ENCODE results near the gene JAG2.

Gene JAG2

DNA sequence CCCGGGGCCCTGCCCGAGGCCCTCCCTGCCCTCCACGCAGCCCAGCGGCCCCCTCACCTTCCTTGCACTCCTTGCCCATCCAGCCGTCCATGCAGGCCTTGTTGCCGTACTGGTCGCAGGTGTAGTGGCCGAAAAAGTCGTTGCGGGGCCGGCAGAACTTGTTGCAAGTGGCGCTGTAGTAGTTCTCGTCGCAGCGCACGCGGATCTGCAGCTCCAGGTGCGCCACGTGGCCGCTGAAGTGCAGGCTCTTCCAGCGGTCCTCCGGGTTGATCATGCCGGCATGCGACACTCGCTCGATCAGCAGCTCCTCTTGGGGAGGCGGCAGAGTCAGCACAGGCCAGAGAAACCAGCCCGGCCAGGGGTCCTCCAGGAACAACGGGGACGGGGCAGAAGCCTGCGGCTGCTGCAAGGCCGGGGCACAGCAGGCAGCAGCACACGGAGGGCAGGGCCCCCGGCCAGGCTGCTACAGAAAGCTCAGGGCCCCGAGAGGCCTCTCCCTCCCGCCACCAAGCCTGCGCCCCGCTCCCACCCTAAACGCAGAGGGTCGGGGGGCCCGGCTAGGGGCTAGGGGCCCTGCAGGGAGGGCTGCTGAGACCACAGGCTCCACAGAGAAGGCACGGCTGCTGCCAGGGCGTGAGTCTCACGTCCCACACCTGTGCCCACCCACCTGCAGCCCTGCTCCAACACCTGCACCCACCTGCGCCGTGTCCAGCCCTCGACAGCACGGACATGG is 12.7 kb downstream of the JAG2 start:
- no peaks in the 10 kb centered on the region for H3K27me3 Mint-ChIP-seq
- no peak overlapping the region for H3K27ac Mint-ChIP-seq
- H3K4me3 Mint-ChIP-seq: no peak overlapping the region
- no peaks in the 10 kb centered on the region for H3K4me1 Mint-ChIP-seq
- H3K36me3 Mint-ChIP-seq (ENCODE audit: low read depth): no peaks in the 10 kb centered on the region
- no peak for DNase-seq
- ATAC-seq: no peak
- no peaks in the 10 kb centered on the region for H3K9me3 Mint-ChIP-seq

DNA sequence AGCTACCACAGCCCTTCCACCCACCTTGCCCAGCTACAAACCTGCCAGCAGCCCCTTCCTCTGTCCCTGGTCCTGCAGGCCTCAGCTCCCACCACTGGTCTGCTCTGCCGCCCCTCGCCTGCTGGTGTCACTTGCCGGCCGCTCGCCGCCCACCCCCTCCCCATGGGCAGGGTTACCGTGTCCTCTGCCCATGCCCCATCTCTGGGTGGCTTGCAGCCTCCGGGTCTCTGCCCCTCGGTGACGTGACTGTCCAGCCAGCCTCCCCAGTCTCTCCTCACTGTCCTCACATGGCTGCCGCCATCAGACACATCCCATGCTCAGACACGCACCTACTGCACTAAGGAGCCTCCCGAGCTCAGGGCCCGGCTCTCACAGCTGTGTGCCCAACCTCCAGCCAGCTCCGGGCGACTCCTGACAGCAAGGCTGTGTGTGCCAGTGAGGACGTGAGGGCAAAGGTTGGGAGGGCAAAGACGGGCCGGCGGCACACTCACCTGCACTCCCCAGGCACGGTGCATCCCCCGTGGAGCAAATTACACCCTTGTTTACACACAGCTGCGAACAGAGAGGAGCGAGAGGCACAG is 13.4 kb downstream of the JAG2 start:
- Mint-ChIP-seq H3K4me1 (no peaks in the 10 kb centered on the region), H3K27me3 (no peaks in the 10 kb centered on the region)

DNA sequence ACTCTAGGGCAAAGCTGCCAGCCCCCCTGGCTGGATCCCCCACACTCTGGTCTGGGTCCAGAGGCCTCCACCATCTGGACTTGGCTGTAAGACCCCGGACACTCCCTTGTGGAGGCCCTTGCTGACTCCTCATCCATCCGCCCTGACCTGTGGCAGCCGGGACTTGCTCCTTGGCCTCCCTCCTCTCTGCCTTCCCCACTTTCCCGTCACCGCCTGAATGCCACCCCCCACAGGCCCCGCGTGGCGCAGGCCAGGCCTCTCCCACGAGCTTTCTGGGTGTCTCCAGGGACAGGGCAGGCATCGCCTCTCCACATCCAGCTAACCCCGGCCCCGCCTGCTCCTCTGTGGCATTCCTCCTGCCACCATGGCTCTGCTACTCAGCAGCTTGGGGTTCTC is 14.1 kb downstream of the JAG2 start:
- Mint-ChIP-seq H3K27me3 (no peaks in the 10 kb centered on the region), H3K27ac (no peak overlapping the region), H3K36me3 (ENCODE audit: low read depth) (no peaks in the 10 kb centered on the region), H3K9me3 (no peaks in the 10 kb centered on the region), H3K4me3 (no peak overlapping the region), H3K4me1 (no peaks in the 10 kb centered on the region)
- ATAC-seq (no peak), DNase-seq (no peak)

More for the DNA sequence above, 13.4 kb downstream of the JAG2 start:
- H3K36me3 Mint-ChIP-seq (ENCODE audit: low read depth): no peaks in the 10 kb centered on the region
- ATAC-seq (no peak), DNase-seq (no peak)
- no peak overlapping the region for H3K27ac Mint-ChIP-seq
- no peak overlapping the region for H3K4me3 Mint-ChIP-seq
- H3K9me3 Mint-ChIP-seq: no peaks in the 10 kb centered on the region

DNA sequence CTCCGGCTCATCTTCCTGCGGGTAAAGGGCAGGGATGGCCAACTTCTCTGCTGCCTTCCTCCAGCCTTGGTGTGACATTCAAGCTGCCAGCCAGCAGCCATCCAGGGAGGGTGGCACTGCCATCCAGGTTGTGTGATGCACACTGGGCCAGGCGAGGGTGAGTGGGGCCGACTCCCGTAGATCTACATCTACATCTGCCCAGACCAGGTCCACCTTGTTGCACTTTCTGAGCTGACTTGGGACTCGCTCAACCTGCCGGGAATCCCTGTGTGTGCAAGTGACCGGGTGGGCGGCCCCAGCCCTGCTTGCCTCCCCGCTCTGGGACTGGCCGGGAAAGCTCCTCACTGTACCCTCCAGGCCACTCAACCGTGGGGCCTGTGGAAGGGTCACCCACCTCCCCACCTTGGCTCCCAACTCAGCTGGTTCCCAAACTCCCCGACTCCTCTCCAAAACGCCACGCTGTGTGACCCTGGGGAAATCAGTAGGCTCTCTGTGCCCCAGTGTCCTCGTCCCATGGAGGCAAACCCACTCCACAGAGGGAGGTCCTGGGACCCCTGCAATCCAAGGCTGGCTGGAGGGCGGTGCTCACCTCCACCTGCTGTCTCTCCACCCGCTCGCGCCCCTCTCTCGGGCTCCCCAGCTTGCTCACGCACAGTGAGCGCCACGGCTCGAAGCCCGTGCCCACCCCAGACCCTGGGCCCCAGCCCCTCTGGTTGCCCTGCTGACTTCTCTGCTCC is 14.7 kb downstream of the JAG2 start:
- ATAC-seq (no peak), DNase-seq (no peak)
- no peaks in the 10 kb centered on the region for H3K4me1 Mint-ChIP-seq
- no peaks in the 10 kb centered on the region for H3K27me3 Mint-ChIP-seq
- H3K4me3 Mint-ChIP-seq: no peak overlapping the region
- no peak overlapping the region for H3K27ac Mint-ChIP-seq
- H3K36me3 Mint-ChIP-seq (ENCODE audit: low read depth): no peaks in the 10 kb centered on the region
- H3K9me3 Mint-ChIP-seq: no peaks in the 10 kb centered on the region

DNA sequence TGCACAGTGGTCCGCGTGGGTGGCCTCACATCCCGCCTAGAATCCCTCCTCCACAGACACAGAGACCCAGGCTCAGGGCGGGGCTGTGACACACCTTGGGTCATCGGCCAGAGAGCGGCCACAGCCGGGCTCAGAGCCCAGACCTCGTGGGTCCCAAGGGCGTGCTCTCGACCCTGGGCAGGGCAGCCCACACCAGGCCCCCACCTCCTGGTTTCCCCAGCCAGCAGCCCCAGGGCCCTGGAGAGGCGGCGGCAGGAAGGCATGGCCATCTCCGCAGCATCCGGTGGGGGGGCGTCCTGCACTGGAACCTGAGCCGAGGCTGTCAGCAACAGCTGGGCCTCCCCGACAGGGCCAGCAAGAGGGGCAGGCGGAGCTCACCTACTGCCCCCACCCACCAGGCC is 15.2 kb downstream of the JAG2 start:
- Mint-ChIP-seq H3K27me3 (no peaks in the 10 kb centered on the region), H3K4me1 (no peaks in the 10 kb centered on the region), H3K36me3 (ENCODE audit: low read depth) (no peaks in the 10 kb centered on the region), H3K27ac (no peak overlapping the region), H3K9me3 (no peaks in the 10 kb centered on the region), H3K4me3 (no peak overlapping the region)
- DNase-seq (no peak), ATAC-seq (no peak)

DNA sequence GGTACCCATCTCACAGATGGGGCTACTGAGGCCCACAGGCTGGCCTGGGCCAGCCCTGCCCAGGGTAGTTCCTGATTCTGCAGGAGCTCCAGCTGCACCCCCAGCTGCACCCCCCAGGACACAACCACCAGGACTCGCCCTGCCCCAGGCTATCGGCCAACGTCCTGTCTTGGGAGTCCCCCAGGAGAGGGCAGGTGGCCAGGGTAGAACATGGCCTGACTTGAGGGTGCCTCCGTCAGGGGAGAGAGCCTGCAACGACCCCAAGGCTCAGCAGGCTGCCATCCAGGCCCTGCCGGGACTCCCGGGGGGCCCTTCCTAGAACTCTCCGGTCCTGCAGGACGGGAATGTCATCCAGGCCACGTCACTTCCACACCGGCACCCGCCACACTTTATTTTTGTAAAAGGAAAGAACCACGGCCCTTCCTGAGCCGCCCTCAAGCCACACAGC is 15.8 kb downstream of the JAG2 start:
- Mint-ChIP-seq H3K27ac (no peak overlapping the region), H3K4me1 (no peaks in the 10 kb centered on the region), H3K36me3 (ENCODE audit: low read depth) (no peaks in the 10 kb centered on the region), H3K27me3 (no peaks in the 10 kb centered on the region), H3K9me3 (no peaks in the 10 kb centered on the region), H3K4me3 (no peak overlapping the region)
- DNase-seq (no peak), ATAC-seq (no peak)

DNA sequence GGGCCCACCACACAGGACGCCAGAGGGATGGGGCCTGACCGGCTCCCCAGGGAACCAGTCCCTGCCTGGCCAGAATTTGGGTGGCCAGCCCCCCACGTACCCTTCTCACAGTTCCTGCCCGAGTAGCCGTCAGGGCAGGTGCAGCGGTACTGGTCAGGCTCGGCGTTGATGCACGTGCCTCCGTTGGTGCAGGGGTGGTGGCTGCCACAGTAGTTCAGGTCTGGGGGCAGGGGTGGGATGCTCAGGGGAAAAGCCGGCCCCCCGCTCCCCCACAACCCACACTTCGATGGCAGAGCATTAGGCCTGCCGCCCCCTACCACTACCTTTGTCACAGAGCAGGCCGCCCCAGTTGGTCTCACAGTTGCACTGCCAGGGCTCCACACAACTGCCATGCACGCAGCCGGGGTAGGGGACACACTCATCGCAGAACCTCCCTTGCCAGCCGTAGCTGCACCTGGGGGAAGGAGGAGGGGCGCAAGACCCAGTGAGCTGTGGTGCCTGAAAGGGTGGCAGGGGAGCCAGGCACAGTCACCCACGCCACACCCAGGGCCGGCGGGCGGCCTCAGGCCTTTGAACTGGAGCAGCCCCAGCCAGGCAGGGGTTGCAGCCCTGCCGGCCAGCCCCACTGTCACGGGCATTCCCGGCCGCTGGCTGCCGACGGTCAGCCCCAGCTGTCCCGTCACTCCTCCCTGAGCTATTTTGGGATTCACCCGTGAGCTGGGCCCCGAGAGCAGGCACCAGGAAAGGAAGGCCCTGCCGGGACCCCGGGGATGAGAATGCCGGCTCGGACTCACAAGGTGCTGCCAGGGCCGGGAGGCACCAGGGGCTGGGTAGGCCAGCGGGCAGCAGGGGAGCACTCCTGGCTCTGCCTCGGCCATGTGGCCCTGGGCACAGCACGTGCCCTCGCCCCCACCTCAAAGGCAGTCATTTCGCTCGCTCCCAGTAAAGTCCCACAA is 16.5 kb downstream of the JAG2 start:
- Mint-ChIP-seq H3K9me3 (no peaks in the 10 kb centered on the region), H3K36me3 (ENCODE audit: low read depth) (no peaks in the 10 kb centered on the region), H3K27me3 (no peaks in the 10 kb centered on the region), H3K4me3 (no peak overlapping the region), H3K4me1 (no peaks in the 10 kb centered on the region), H3K27ac (no peak overlapping the region)
- DNase-seq: no peak
- no peak for ATAC-seq

DNA sequence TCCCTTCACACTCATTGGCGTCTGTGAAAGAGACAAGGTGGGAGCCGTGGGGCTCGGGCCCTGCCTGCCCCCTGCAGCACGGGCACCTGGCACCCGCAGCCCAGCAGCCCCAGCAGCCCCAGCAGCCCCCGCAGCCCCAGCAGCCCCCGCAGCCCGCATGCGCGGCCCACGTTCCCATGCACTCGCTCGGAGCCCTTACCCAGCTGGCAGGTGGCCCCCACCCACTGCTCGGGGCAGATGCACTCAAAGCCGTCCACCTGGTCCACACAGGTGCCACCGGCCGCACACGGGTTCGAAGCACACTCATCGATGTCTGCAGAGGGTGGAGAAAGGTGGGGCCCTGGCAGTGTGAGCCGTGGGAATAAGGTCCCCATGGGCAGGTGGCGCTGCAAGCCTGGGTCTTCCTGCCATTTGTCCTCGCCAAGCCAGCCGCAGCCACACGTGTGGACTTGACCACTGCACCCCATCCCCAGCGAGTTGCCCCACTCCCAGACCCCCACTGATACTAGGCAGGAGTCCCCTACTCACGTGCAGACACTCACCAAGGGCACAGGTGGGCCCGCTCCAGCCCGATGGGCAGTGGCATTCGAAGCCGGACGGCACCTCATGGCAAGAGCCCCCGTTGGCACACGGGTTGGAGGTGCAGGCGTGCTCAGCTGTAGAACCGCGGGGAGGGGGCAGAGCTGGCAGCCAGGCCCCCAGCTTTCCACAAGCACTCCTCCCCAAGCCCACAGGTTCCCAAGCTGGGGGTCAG is 17.3 kb downstream of the JAG2 start:
- DNase-seq (no peak), ATAC-seq (no peak)
- Mint-ChIP-seq H3K4me3 (no peak overlapping the region), H3K9me3 (no peaks in the 10 kb centered on the region), H3K27me3 (no peaks in the 10 kb centered on the region), H3K4me1 (no peaks in the 10 kb centered on the region), H3K36me3 (ENCODE audit: low read depth) (no peaks in the 10 kb centered on the region), H3K27ac (no peak overlapping the region)

DNA sequence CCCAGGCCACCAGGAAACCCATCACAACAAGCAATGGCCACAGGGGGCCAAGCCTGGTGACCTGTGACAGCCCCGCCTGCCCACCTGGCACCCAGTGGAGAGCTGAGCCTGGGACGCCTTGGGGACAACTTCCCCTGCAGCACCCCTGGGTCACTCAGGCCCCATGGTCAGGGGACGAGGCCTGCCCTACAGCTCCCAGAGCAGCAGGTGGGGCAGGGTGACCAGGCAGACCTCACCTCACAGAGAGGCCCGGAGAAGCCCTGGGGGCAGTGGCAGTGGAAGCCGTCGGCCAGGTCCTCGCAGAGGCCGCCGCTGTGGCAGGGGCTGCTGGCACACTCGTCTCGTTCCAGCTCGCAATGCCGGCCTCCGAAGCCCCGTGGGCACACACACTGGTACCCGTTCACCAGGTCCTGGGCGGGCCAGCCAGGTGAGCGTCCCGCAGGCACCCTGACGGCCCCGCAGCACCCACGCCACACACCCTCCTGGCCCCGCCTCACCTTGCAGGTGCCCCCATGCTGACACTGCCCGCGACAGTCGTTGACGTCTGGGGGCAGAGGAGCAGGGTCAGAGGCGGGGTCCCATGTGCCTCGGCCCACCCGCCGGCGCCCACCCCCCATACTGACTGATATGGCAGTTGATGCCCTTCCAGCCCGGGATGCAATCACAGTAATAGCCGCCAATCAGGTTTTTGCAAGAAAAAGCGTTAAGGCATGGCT is 18.1 kb downstream of the JAG2 start:
- Mint-ChIP-seq H3K36me3 (ENCODE audit: low read depth) (no peaks in the 10 kb centered on the region), H3K27ac (no peak overlapping the region), H3K27me3 (no peaks in the 10 kb centered on the region), H3K4me1 (no peaks in the 10 kb centered on the region), H3K4me3 (no peak overlapping the region), H3K9me3 (no peaks in the 10 kb centered on the region)
- ATAC-seq (no peak), DNase-seq (no peak)

DNA sequence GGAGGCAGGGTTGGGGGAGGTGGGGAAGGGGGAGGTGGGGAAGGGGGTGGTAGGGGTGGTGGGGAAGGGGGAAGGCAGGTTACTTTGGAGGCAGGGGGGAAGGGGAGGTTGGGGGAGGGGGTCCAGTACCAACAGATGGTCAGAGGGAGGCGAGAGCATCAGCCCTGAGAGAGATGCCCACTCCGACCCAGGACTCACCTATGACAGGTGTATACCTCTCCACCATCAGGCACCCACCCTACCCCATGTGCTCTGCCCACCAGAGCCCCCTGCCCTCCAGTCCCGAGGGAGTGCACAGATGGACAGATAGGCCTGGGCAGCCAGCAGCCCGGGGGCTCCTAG is 18.6 kb downstream of the JAG2 start:
- DNase-seq: no peak
- no peaks in the 10 kb centered on the region for H3K36me3 Mint-ChIP-seq (ENCODE audit: low read depth)
- H3K9me3 Mint-ChIP-seq: no peaks in the 10 kb centered on the region
- H3K4me3 Mint-ChIP-seq: no peak overlapping the region
- no peak overlapping the region for H3K27ac Mint-ChIP-seq
- ATAC-seq: no peak
- no peaks in the 10 kb centered on the region for H3K27me3 Mint-ChIP-seq
- H3K4me1 Mint-ChIP-seq: no peaks in the 10 kb centered on the region

DNA sequence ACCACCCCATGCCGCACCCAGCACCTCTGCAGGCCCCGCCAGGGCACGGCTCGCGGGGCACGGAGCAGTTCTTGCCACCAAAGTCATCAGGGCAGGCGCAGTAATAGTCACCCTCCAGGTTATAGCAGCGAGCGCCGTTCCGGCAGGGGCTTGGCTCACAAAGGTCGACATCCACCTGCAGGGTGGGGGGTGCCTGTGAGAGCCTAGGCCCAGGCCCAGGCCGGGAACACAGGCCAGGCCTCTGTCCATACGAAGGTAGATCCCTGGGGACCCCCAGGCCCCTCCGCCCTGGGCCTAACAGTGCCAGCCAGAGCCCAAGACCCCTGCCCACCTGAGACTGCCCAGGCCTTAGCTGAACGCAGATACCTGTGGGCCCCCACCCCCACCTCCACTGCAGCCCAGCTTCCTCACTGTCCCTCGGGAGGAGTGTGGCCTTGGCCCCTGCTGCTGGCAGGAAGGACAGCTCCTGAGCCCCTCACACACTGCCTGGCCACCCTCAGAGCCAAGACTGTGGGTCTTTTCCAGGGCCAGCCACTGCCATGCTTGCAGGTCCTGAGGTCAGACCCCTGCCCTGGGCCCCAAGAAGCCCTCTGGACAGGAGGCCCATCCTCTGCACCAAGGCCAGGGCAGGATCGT is 19.3 kb downstream of the JAG2 start:
- no peak overlapping the region for H3K27ac Mint-ChIP-seq
- no peak overlapping the region for H3K4me3 Mint-ChIP-seq
- ATAC-seq: no peak

DNA sequence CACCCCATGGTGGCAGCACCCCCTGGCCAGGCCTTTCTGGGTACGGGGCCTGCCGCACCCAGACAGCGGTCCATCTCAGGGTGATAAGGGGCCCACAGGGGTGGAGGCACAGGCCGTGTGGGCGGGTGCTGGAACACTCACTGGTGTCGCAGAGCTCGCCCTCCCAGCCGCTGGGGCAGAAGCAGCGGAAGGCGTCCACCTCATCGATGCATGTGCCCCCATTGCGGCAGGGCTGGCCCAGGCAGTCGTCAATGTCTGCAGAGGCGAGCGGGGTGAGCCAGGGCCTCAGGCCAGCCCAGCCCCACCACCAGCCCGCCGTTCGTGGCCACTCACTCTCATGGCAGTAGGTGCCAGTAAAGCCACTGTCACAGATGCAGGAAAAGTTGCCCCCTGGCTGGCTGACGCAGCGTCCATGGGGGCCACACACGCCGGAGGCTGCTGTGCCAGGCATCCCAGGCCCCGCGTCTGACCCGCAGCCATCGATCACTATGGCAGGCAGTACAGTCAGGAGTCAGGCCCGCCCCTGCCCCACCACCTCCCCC is 19.9 kb downstream of the JAG2 start:
- Mint-ChIP-seq H3K36me3 (ENCODE audit: low read depth) (no peaks in the 10 kb centered on the region), H3K27ac (no peak overlapping the region), H3K4me1 (no peaks in the 10 kb centered on the region), H3K27me3 (no peaks in the 10 kb centered on the region), H3K4me3 (no peak overlapping the region), H3K9me3 (no peaks in the 10 kb centered on the region)
- ATAC-seq (no peak), DNase-seq (no peak)

More for the DNA sequence above, 19.3 kb downstream of the JAG2 start:
- no peaks in the 10 kb centered on the region for H3K27me3 Mint-ChIP-seq
- H3K36me3 Mint-ChIP-seq (ENCODE audit: low read depth): no peaks in the 10 kb centered on the region
- H3K9me3 Mint-ChIP-seq: no peaks in the 10 kb centered on the region
- no peaks in the 10 kb centered on the region for H3K4me1 Mint-ChIP-seq
- no peak for DNase-seq

Data from activated naive CD8-positive, alpha-beta T cell treated with anti-CD3 and anti-CD28 coated beads, Interleukin-2, amount 50 U/mL, for 24 hours (primary cell).